ENCODE data around the gene HPSE2. TPM values are rescaled to one million over a fixed set of nuclear protein-coding genes. Genes with fewer than 3 reads are reported as not detected.

HPSE2 gene
- total RNA-seq, 1 experiment from 2014 or later: 0.20 TPM

DNA sequence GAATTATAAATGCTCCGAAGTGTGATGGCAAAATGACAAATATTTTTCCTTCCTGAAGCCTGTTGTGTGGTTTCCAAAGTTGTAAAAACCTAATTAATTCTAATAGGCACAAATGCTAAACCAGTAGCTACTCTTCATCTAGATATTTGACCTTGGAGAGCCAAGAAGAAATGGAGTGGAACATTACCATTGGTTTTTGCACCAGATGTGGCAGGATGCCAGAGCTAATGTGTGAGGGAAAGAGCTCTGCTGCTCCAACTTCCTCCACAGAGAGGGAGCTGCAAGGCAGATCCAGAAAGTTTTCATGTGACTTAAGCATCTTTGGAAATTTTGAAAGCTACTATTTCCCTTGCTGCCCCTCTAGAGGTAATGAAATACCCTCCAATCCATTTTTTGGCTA is 723.8 kb downstream of the HPSE2 start:
- H2AFZ ChIP-seq (ENCODE audit: low read length): no peak overlapping the region
- H2AK5ac ChIP-seq (ENCODE audit: insufficient read length, low read length): no peak overlapping the region
- H2BK12ac ChIP-seq (ENCODE audit: insufficient read length, low read depth, low read length): no peak overlapping the region
- no peak overlapping the region for H3K27ac Mint-ChIP-seq
- no peaks in the 10 kb centered on the region for H3K27me3 ChIP-seq (ENCODE audit: insufficient read depth, low read length)
- no peak overlapping the region for H4K8ac ChIP-seq (replicated peaks; ENCODE audit: insufficient read length, low read depth, low read length)
- no peak overlapping the region for H3K9ac ChIP-seq (ENCODE audit: extremely low read depth, insufficient read length, low read length)
- no peak for DNase-seq
- H4K20me1 ChIP-seq (ENCODE audit: control insufficient read depth, insufficient read depth, insufficient read length): no peaks in the 10 kb centered on the region
- H2BK5ac ChIP-seq (ENCODE audit: insufficient read length, low read length): no peak overlapping the region
- H3T11ph ChIP-seq (ENCODE audit: low read length): no peak overlapping the region
- H3K56ac ChIP-seq (ENCODE audit: insufficient read length, low read depth, low read length): no peak overlapping the region
- TF ChIP-seq, protein P1, sequence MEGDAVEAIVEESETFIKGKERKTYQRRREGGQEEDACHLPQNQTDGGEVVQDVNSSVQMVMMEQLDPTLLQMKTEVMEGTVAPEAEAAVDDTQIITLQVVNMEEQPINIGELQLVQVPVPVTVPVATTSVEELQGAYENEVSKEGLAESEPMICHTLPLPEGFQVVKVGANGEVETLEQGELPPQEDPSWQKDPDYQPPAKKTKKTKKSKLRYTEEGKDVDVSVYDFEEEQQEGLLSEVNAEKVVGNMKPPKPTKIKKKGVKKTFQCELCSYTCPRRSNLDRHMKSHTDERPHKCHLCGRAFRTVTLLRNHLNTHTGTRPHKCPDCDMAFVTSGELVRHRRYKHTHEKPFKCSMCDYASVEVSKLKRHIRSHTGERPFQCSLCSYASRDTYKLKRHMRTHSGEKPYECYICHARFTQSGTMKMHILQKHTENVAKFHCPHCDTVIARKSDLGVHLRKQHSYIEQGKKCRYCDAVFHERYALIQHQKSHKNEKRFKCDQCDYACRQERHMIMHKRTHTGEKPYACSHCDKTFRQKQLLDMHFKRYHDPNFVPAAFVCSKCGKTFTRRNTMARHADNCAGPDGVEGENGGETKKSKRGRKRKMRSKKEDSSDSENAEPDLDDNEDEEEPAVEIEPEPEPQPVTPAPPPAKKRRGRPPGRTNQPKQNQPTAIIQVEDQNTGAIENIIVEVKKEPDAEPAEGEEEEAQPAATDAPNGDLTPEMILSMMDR (conservative IDR thresholded peaks at IDR 0.05): no peak
- H3K4ac ChIP-seq (ENCODE audit: low read depth, low read length): no peak overlapping the region
- H2BK20ac ChIP-seq (ENCODE audit: low read depth, low read length, poor library complexity, severe bottlenecking): no peak overlapping the region
- no CpG with 5 or more reads among the region's 1 CpG for WGBS (ENCODE audit: extremely low coverage, insufficient read length, low lambda C conversion rate)
- H3K79me2 ChIP-seq (ENCODE audit: insufficient read depth, low read length): no peaks in the 10 kb centered on the region
- H3K9me3 Mint-ChIP-seq: no peaks in the 10 kb centered on the region; a peak in 1 of 5 replicates
- H3K4me1 Mint-ChIP-seq: 0 out of 4 replicates have a peak, but pooled peaks cover 0 to 3% of the 10 kb centered on the region in 2 experiments
- H3K4me1 ChIP-seq (ENCODE audit: insufficient read depth, low read length): no peaks in the 10 kb centered on the region
- H3K4me3 Mint-ChIP-seq: no peak overlapping the region
- H3K18ac ChIP-seq (ENCODE audit: insufficient read length, low read depth, low read length): no peak overlapping the region
- H3K23me2 ChIP-seq (ENCODE audit: insufficient read length, low read depth, low read length, poor library complexity, severe bottlenecking): no peaks in the 10 kb centered on the region
- H3K9me3 ChIP-seq (ENCODE audit: control insufficient read depth, low read depth, low read length): no peaks in the 10 kb centered on the region
- no peak overlapping the region for H3K14ac ChIP-seq (ENCODE audit: insufficient read depth, low read length)
- H4K5ac ChIP-seq (ENCODE audit: insufficient read length, low read depth, low read length): no peak overlapping the region
- no peaks in the 10 kb centered on the region for H3K79me1 ChIP-seq (ENCODE audit: insufficient read depth, low read depth, low read length, poor library complexity, severe bottlenecking)
- H2BK15ac ChIP-seq (ENCODE audit: low read depth, low read length): no peak overlapping the region
- H3K23ac ChIP-seq (ENCODE audit: insufficient read length, low read depth, low read length): no peak overlapping the region
- no peaks in the 10 kb centered on the region for H3K36me3 Mint-ChIP-seq (ENCODE audit: insufficient read depth in 1 of 3, low read depth in 3 of 3)
- H4K91ac ChIP-seq (ENCODE audit: insufficient read length, low read depth, low read length): no peak overlapping the region
- H3K27ac ChIP-seq (ENCODE audit: insufficient read length, low read depth, low read length): no peak overlapping the region
- no peaks in the 10 kb centered on the region for H3K27me3 Mint-ChIP-seq (ENCODE audit: low read depth)
- no peak overlapping the region for H2BK120ac ChIP-seq (ENCODE audit: low read depth, low read length, poor library complexity, severe bottlenecking)
- no peak overlapping the region for H3K4me2 ChIP-seq (ENCODE audit: insufficient read depth, insufficient read length, low read length)
